ENCODE results near the gene SLC30A5.
A peak's percentile ranks its signal among the peaks of the same experiment; 100 is the strongest.
"Not testable (repeated sequence)": the region's sequence is repeated elsewhere in the genome, so short reads cannot be mapped to it uniquely, and the experiment has no call there.

The SLC30A5 gene

DNA sequence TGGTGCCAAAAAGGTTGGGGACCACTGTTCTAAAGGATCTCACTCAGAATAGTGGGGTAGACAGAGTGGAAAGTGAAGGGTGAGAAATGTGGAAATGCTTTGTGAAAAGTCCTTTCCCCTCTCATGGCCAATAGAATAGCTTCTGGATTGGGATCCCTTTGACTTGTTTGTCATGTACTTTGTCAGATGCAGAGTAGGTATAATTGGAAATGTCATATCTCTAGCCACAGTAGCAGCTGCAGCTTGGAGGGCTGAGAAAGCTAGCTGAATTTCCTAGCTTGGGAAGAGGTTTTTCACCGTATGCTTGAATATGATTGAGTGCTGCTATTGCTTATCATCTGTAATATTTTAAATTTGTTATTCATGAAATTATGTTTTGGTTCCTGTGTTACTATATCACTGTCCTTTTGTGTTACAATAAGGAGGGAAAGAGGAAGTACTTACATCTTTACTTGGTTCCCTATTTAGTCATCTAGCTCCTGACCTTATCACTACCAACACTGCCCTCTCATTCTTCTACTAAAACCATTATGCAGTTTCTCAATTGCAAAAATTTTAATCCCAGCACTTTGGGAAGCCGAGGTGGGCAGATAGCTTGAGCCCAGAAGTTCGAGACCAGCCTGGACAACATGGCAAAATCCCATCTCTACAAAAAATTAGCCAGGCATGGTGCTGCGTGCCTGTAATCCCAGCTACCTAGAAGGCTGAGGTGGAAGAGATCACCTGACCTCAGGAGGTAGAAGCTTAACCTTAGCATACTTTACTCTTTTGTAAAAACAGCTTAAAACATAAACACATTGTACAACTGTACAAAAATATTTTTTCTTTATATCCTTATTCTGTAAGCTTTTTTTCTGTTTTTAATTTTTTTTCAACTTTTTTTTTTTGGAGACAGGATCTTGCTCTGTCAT, 12.4 kb downstream of the SLC30A5 start:
- DNase-seq (ENCODE audit: low read depth, low spot score) = no peak

DNA sequence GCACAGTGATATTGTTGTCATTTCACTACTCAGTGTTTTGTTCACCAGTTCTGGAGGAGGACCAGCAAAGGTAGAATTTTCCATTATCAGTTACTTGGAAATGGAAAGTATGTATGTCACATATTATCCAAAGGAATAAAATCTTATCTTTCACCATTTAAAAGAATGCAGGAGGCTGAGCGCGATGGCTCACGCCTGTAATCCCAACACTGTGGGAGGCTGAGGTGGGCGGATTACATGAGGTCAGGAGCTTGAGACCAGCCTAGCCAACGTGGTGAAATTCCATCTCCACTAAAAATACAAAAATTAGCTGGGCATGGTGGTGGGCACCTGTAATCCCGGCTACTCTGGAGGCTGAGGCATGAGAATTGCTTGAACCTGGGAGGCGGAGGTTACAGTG, 14.6 kb downstream of the SLC30A5 start:
- DNase-seq (ENCODE audit: low read depth, low spot score) = not testable (repeated sequence)

DNA sequence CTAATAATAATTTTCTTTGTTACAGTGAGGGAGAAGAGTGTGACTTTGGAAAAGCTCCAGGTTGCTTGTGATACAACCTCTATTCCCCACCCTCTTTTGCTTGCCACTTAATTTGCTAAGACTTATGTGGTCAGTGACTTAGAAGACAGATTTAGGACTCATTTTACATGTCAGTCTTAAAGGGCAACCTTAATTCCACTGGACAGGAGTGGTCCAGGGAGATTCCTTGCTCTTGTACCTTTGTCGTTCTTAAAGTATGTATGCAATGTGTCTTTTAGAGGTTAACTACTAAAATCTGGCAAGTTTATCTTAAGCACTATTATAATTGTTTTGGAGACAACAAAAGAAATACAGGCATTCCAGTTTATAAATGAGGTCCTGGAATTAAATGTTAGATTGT, 20.0 kb downstream of the SLC30A5 start:
- DNase-seq (ENCODE audit: low read depth, low spot score) = no peak

DNA sequence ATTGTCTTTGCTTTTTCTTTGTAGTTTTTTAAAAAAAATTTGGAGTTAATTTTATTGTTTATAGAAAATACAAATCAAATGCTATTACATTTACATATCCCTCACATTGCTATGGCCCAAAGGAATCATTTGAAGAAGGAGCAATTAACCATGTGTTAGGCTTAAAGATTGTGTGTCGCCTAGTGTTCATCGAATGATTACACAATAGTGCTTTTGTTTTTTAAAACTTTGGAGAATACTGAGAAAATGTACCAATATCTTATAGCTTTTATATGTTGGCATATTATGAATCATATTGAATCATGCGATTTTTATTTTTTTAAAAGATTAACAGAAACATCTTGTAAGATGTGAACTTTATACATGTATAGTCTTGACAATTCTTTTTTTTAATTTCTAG, 21.7 kb downstream of the SLC30A5 start:
- no peak for DNase-seq (ENCODE audit: low read depth, low spot score)

DNA sequence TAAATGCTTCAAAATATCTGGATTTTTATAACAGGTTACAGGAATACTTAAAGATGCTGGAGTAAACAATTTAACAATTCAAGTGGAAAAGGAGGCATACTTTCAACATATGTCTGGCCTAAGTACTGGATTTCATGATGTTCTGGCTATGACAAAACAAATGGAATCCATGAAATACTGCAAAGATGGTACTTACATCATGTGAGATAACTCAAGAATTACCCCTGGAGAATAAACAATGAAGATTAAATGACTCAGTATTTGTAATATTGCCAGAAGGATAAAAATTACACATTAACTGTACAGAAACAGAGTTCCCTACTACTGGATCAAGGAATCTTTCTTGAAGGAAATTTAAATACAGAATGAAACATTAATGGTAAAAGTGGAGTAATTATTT, 35.6 kb downstream of the SLC30A5 start:
- DNase-seq (ENCODE audit: low read depth, low spot score) = no peak

DNA sequence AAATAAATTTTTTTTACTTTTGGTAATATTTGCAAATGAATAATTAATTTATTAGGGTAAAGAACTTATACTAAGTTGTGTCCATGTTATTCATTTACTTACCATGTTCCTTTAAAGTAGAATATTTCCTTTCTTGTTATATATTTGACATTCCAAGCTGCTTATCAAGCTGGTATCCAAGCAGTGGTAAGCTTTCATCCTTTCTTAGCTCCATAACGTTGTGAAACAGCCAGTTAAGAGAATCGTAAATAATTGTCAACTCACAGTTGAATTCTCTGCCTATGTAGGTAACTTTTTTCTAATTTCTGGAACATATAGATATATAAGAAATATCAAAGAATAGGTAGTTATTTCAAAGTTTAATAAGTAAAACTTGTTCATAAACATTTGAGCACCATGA, 36.4 kb downstream of the SLC30A5 start:
- DNase-seq (ENCODE audit: low read depth, low spot score) = no peak

DNA sequence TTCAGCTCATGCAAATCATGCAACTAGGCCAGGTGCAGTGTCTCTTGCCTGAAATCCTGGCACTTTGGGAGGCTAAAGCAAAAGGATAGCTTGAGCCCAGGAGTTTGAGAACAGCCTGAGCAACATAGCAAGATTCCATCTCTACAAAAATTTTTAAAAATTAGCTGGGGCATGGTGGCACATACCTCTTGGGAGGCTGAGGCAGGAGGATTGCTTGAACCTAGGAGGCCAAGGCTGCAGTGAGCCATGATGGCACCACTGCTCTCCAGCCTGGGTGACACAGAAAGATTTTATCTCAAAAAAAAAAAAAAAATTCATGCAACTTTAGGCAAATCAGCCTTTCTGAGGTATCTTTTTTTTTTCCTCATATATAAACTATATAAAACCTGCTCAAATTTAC, 37.5 kb downstream of the SLC30A5 start:
- DNase-seq (ENCODE audit: low read depth, low spot score) = no peak

DNA sequence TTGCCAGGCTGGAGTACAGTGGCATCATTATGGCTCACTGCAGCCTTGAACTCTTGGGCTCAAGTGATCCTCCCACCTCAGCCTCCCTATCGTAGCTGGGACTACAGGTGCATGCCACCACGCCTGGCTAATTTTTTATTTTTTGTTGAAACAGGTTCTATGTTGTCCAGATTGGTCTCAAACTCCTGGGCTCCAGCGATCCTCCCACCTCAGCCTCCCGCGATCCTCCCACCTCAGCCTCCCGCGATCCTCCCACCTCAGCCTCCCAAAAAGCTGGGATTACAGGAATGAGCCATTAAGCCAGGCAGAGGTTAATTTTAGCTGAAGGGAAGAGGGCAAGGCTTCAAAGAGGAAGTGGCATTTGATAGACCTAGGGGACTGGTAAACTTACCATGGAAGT, 40.3 kb downstream of the SLC30A5 start:
- no peak for DNase-seq (ENCODE audit: low read depth, low spot score)

DNA sequence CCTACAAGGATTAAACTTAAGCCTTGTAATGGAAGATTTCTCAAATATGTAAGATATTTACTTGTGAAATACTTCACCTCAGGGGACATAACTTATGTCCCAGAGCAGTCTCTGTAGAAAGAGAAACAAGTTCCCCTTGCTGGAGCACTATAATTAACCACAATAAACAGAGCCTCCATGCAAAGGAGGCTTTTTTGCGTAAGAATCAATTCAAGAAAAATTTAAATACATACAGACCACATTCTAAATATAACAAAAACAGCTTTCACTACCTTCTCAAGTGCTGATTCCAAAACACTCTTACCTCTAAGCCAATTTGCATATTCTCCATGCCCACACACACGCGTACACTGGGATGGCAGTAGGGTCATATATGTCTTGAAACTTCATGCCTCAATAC, 42.5 kb downstream of the SLC30A5 start:
- DNase-seq (ENCODE audit: low read depth, low spot score) = no peak

DNA sequence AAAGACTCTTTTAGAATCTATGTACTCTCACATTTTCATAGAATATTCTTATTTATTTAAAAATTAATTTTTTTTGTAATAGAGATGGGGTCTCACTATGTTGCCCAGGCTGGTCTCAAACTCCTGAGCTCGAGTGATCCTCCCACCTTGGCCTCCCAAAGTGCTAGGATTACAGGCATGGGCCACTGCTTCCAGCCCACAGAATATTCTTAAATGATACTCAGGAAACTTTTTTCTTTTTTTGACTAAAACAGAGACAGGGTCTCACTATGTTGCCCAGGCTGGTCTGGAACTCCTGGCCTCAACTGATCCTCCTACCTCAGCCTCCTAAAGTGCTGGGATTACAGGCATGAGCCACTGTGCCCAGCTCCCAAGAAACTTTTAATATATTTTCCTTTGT, 43.4 kb downstream of the SLC30A5 start:
- DNase-seq (ENCODE audit: low read depth, low spot score) = not testable (repeated sequence)

DNA sequence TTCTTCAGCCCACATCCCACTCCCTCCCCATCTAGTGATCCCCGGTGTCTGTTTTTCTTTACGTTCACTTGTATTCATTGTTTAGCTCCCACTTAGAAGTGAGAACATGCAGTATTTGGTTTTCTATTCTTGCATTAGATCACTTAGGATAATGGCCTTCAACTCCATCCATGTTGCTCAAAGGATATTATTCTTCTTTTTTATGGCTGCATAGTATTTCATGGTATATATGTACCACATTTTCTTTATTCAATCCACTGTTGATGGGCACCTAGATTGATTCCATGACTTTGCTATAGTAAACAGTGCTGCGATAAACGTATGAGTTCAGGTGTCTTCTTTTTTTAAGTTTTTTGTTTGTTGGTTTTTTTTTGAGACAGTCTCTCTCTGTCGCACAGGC, 44.0 kb downstream of the SLC30A5 start:
- DNase-seq (ENCODE audit: low read depth, low spot score) = no peak

DNA sequence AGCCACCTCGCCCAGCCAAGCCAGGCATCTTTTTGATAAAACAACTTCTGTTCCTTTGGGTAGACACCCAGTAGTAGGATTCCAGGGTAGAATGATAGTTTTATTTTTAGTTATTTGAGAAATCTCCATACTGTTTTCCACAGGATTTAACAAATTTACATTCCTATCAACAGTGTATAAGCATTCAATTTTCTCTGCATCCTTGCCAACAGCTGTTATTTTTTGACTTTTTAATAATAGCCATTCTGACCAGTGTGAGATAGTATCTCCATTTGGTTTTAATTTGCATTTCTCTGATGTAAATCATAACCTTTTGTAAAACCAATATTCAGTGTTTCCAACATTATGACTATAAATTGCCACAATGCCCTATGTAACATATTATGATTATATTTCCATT, 45.0 kb downstream of the SLC30A5 start:
- no peak for DNase-seq (ENCODE audit: low read depth, low spot score)

DNA sequence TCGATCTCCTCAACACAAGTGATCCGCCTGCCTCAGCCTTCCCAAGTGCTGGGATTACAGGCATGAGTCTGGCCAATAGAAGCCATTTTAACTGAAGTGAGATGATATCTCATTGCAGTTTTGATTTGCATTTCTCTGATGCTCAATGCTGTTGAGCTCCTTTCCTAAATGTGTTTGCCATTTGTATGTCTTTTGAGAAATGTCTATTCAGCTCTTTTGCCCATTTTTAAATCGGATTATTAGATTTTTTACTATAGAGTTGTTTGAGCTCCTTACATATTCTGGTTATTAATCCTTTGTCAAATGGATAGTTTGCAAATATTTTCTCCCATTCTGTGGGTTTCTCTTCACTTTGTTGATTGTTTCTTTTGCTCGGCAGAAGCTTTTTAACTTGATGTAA, 46.4 kb downstream of the SLC30A5 start:
- DNase-seq (ENCODE audit: low read depth, low spot score) = not testable (repeated sequence)

DNA sequence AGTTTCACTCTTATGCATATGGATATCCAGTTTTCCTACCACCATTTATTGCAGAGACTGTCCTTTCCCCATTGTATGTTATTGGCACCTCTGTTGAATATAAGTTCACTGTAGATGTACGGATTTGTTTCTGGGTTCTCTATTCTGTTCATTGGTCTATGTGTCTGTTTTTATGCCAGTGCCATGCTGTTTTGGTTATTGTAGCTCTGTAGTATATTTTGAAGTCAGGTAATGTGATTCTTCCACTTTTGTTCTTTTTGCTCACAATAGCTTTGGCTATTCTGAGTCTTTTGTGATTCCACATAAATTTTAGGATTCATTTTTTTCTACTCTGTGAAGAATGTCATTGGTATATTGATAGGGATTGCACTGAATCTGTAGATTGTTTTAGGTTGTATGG, 47.0 kb downstream of the SLC30A5 start:
- DNase-seq (ENCODE audit: low read depth, low spot score) = no peak

DNA sequence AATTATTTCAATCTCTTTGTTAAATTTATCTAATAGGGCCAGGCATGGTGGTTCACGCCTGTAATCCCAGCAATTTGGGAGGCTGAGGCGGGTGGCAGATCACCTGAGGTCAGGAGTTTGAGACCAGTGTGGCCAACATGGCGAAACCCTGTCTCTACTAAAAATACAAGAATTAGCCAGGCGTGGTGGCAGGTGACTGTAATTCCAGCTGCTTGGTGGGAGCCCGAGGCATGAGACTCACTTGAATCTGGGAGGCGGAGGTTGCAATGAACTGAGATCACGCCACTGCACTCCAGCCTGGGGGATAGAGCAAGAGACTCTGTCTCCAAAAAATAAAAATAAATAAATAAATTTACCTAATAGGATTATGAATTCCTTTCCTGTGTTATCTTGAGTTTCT, 54.8 kb downstream of the SLC30A5 start:
- DNase-seq (ENCODE audit: low read depth, low spot score) = not testable (repeated sequence)

DNA sequence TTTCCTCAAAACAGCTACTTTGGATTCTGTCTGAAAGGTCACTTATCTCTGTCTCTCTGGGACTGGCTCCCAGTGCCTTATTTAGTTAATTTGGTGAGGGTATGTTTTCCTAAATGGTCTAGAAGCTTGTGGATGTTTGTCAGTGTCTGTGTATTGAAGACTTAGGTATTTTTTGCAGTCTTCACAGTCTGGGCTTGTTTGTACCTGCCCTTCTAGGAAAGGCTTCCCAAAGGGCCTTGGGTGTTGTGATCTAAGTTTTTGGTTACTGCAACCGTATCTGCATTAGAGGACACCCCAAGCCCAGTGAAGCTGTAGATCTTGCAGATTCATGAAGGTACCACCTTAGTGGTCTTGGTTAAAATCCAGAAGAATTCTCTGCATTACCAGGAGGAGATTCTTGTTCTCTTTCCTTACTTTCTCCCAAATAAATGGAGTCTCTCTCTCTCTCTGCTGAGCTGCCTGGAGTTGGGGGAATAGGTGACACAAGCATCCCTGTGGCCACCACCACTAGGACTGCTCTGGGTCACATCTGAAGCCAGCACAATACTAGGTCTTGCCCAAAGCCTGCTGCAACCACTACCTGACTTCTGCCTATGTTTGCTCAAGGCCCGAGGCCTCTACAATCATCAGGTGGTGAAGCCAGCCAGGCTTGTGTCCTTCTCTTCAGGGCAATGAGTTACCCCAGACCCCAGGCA, 55.3 kb downstream of the SLC30A5 start:
- DNase-seq (ENCODE audit: low read depth, low spot score) = no peak

DNA sequence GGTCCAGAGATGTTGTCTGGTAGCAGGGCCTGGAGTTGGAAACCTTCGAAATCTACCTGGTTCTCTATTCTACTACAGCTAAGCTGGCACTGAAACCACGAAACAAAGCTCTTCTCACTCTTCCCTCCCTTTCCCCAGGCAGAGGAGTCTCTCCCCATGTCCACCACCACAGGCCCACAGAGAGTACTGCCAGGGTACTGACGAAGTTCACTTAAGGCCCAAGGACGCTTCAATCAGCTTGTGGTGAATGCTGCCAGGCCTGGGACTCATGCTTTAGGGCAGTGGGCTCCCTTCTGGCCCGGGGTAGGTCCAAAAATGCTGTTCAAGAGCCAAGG, 55.8 kb downstream of the SLC30A5 start:
- no peak for DNase-seq (ENCODE audit: low read depth, low spot score)

DNA sequence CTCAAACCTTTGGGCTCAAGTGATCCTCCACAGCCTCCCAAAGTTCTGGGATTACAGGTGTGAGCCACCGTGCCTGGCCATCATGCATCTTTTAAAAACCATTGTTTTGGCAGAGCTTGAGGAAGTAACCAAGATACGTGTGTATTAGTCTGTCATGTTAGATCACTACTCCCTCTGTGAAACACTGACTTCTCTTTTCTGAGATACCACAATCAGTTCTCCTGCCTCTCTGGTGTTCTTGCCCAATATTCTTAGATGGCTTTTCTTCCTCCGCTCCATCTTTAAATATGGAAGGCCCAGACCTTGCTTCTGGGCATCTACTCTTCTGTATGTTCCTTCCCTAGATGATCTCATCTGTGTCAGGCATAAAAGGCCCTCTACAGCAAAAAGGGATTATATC, 58.9 kb downstream of the SLC30A5 start:
- no peak for DNase-seq (ENCODE audit: low read depth, low spot score)

DNA sequence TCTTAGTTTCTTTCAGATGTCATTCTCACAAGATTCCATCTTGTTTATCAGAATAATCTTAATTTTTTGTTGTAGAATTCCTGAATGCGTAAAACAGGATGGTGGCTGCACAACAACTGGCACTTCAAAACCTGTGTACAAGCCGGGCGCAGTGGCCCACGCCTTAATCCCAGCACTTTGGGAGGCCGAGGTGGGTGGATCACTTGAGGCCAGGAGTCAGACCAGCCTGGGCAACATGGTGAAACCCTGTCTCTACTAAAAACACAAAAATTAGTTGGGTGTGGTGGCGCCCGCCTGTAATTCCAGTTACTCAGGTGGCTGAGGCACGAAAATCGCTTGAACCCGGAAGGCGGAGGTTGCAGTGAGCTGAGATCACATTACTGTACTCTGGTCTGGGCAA, 62.6 kb downstream of the SLC30A5 start:
- DNase-seq (ENCODE audit: low read depth, low spot score) = no peak

DNA sequence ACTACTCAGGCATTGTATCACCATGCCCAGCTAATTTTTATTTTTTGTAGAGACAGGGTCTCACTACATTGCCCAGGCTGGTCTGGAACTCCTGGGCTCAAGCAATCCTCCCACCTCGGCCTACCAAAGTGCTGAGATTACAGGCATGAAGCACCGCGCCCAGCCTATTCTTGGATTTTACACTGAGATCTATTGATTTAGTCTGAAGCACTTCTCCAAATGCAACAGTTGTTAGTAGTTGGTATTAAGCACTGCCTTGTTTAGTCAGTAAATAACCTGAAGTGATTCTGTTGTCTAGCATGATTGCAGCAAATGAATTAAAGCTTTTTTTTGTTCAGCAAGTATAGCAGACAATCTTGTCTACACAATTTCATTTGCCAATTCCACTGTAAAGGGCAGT, 64.2 kb downstream of the SLC30A5 start:
- DNase-seq (ENCODE audit: low read depth, low spot score) = no peak

DNA sequence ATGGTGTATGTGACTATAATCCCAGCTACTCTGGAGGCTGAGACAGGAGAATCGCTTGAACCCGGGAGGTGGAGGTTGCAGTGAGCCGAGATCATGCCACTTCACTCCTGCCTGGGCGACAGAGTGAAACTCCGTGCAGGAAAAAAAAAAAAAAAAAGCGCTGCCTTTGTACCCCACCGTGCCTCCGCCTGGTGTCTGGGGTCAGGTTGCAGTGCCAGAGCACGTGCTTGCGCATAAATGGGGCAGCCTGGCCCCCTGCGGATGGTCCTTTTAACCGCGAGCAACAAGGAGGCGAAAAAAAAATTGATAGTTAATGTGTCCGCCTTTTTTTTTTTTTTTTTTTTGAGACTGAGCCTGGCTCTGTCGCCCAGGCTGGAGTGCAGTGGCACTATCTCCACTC, 66.8 kb downstream of the SLC30A5 start:
- DNase-seq (ENCODE audit: low read depth, low spot score) = no peak

DNA sequence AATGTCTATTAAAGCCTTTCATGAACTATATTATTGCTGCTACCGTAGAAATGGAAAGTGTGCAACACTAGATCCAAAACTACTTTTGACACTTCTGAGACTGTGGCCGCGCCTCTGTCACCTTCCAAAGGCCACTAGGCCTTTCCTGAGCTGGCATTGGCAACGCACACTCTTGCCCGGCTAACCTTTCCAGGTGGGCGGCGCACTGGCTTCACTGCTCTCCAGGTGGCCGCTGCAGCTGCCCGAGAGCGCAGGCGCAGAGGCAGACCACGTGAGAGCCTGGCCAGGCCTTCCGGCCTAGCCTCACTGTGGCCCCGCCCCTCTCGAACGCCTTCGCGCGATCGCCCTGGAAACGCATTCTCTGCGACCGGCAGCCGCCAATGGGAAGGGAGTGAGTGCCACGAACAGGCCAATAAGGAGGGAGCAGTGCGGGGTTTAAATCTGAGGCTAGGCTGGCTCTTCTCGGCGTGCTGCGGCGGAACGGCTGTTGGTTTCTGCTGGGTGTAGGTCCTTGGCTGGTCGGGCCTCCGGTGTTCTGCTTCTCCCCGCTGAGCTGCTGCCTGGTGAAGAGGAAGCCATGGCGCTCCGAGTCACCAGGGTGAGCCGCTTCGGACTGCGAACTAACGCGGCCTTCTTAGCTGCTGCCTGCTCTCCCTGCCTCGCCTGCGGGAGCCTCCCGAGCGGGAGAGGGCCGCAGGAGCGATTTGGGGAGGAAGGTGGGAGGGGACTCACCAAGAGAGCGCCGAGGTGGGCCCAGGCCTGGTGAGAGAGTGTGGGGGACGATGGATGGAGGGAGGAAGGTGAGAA, 73.1 kb downstream of the SLC30A5 start, which contains the start of gene CCNB1:
CCNB1 (plus strand) TSS at position 465 of the 807 bp plus-strand sequence; CDS start at position 578, 113 bp downstream.
- DNase-seq (ENCODE audit: low read depth, low spot score) = peak; percentile 90

Measured in smooth muscle cell of the brain vasculature (primary cell).